GM18867 (cell line): ENCODE data around the gene OR2AK2.

Experiments
- ATAC-seq: cut with Tn5 transposase; IDR thresholded peaks from one replicate; pipeline ENCODE4 v1.9.1; 2021; ENCODE audit warnings: mild to moderate bottlenecking, moderate library complexity; ENCODE audit not compliant: unreplicated experiment

Gene OR2AK2, protein sequence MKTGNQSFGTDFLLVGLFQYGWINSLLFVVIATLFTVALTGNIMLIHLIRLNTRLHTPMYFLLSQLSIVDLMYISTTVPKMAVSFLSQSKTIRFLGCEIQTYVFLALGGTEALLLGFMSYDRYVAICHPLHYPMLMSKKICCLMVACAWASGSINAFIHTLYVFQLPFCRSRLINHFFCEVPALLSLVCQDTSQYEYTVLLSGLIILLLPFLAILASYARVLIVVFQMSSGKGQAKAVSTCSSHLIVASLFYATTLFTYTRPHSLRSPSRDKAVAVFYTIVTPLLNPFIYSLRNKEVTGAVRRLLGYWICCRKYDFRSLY

DNA sequence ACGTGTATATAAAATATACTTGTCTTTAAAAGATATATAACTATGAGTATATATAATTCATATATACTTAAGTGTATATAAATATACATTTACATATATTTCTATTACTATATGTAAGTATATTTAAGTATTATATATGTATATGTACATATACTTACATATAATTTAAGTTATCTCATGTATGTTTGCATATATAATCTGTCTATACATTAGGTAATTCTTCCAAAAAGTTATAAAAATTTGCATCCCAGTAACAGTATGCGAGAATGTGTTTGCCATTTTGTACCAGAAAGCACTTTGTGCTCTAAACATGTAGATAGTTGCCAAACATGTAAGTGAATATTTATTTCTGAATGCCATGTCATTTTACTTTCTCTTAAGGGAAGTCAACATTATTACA is at the start of gene OR2AK2:
Gene OR2AK2 (plus strand): TSS at position 301 of the 400 bp plus-strand sequence. CDS start 144 bp downstream, outside the sequence.
- ATAC-seq, result no peak

DNA sequence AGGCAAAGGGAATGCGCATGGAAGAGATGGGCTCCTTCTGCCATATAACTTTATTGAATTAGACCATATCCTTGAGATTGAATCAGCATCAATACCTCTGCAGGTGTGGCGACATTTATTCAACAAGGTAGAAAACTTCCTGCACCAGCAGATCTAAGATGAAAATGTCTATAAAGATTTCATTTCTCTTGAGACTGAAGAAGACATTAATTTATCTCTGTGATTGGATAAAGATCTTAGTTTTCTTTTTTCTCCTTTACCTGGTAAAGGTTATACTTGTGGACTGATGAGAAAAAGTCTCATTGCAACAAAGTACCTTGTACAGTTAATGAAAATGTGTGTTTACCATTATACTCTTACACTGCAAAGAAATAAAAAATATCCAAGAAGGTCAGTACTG is 45.1 kb upstream of the OR2AK2 start, which contains the start of gene OR2T8:
Gene OR2T8 (plus strand): TSS at position 301 of the 400 bp plus-strand sequence. CDS start 766 bp downstream, outside the sequence.
- no peak for ATAC-seq

DNA sequence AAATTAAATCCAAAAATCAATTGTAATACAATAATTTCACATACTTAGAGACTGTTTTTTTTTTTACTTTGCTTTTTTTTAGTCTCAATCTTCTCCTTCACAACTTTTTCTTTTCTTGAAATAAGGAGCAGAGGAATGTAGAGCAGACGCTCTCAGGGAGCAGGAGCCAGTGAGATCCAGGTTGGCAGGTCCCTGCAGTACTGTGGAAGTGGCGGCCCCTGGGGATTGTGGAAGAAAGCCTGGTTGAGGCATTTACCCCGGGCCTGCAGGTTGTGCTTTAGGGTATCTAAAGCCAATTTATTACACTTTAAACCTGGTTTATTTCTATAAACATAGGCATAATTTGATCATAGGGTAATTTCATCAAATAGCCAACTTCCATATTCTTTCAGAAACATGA is 41.1 kb upstream of the OR2AK2 start:
- ATAC-seq, result no peak

DNA sequence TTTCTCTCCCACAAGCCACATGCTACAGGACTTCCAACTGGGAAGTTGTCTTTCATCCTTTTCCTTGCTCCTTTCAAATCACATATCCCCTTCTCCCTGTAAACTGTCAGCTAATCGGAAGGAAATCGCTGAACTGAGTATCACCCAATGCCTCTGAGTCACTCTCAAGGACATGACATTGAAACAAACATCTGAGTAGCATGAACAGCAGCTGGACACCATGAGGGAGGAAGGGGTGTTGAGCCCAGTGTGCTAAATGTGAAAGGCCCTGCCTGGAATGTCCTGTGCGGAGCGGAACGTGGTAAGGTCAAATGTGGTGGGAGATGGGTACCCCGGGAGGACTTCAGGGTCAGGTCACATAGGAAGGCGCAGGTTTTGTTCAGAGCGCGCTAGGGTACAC is 40.2 kb upstream of the OR2AK2 start, which contains the start of gene OR2AJ1:
Gene OR2AJ1 (plus strand): TSS at position 22 of the 400 bp plus-strand sequence. CDS start 8,880 bp downstream, outside the sequence.
- ATAC-seq, result no peak

DNA sequence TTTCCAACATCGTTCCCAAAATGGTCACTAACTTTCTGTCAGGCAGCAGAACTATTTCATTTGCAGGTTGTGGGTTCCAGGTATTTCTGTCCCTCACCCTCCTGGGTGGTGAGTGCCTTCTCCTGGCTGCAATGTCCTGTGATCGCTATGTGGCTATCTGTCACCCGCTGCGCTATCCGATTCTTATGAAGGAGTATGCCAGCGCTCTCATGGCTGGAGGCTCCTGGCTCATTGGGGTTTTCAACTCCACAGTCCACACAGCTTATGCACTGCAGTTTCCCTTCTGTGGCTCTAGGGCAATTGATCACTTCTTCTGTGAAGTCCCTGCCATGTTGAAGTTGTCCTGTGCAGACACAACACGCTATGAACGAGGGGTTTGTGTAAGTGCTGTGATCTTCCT is 31.0 kb upstream of the OR2AK2 start:
- ATAC-seq, result no peak

DNA sequence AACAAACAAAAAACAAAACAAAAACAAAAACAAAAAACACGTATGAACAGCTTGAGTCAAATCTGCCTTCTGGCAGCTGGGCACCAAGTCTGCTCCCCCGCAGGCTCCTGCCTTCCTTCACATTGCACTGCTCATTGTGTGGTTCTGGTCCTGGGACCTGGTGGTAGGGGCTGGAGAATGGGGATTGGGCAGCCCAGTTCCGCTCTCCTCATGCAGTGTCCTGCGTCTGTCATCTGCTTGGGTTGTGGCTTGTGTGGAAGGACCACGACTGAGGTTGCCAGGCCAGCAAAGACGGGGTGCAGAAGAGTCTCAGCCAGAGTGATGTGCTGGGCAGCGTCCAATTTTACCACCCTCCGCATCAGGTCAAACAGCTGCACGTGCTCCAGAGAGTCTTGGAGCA is 29.3 kb upstream of the OR2AK2 start:
- no peak for ATAC-seq

DNA sequence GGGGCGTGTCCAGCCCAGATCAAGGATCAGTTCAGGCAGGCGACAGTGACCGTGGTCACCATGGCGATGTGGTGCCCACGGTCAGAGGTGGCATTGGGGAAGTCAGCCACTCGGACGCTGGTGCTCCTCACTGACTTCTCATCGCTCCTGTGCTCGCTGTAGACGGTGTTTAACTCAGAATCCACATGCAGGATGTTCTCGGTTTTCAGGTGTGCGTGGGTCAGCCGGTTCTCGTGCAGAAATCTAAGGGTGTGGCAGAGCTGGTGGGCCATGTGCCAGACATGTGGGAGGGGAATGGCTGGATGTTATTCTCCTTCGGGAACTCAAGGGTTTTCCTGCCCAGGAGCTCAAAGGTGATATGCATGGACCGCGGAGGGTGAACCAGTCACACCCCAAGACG is 28.6 kb upstream of the OR2AK2 start:
- ATAC-seq, result no peak

DNA sequence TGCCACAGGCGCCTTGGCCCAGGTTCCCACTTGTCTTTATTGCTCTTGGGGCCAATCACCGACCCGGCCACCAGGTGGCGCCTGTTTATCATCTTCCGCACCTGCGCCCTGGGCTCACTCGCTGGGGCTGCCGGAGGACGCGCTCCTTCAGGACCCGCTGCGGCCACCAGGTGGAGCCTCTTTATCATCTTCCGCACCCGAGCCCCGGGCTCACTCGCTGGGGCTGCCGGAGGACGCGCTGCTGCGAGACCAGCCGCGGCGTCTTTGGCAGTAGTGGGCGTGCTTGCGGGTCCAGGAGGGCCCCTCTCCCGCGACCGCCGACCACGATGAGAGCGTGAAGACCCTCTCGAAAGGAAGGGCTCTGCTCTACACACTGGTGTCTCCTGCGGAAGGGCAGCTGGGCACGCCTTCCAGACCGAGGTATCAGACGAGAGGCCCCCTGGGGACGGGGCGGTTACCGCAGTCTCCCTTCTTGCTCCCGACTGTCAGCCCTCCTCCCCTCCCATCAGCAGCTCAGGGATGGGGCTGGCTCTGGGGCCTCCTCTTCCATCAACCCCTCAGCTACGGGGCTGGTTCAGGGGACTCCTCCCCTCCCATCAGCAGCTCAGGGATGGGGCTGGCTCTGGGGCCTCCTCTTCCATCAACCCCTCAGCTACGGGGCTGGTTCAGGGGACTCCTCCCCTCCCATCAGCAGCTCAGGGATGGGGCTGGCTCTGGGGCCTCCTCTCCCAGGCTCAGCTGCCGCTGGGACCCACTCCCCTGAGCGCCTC is 27.9 kb upstream of the OR2AK2 start:
- ATAC-seq, result peak; percentile 100

DNA sequence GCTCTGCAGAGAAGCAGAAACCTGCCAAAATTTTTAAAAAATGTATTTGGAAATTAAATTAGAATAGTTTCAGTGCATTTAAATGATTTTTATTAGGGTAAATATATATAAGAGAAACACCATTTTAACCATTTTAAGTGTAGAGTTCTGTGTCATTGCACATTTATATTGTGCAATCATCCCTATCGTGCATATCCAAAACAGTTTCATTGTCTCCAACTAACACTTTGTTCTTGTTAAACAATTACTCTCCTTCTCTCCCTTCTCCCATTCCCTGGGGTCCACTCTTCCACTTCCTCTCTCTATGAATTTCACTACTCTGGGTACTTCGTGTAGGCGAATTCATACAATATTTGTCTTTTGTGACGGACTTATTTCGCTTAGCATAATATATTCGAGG is 22.4 kb upstream of the OR2AK2 start:
- ATAC-seq, result no peak

DNA sequence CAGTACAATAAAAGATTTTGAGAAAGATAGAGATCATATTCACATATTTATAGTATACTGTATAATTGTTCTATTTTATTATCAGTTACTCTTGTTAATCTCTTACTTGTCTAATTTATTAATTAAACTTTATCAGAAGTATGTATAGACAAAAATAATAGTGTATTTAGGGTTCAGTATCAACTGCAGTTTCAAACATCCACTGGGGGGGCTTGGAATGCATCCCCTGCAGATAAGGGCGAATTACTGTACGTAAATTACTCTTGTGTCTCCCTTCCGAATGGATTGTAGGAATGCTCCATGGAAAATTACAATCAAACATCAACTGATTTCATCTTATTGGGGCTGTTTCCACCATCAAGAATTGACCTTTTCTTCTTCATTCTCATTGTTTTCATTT is 16.5 kb upstream of the OR2AK2 start, which contains the start of gene OR2L8:
Gene OR2L8 (plus strand): TSS at position 301 of the 400 bp plus-strand sequence. CDS start 0 bp downstream, at position 301.
- ATAC-seq, result no peak

DNA sequence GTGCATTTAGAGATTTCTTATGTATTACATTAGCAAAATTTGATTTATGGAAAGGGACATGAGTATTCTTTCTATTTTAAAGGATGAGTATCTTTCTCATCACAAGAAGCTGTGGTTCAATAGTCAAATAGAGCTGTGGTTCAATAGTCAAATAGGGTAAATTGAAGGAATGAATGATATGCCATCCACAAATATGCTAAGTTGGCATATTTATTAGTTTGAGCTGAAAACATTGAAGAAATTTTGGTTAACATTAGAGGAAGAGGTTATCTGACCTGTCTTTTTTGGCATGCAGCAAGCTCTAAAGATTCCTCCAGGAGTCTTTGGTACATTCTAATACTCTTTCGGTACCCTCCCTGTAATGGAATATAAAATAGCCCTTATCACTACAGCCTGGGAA is 11.6 kb upstream of the OR2AK2 start:
- ATAC-seq, result no peak

DNA sequence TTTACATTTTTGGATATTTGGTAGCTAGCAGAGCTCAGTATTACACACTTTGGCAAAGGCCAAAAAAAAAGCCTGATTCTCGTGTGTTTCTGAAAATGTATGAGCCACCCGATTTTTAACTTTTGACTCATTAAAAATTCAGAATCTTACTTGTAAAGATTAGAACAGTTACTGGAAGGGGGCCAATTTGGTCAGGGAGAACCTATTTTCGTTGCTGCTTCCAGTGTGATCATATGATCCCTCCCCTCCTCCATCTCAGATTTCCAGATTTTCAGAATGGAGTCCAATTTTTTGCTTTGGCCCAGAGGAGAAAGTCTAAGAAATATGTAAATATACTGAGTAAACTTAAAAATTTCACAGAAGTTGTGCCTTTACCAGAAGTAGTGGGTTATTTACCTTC is 3.2 kb upstream of the OR2AK2 start:
- no peak for ATAC-seq

DNA sequence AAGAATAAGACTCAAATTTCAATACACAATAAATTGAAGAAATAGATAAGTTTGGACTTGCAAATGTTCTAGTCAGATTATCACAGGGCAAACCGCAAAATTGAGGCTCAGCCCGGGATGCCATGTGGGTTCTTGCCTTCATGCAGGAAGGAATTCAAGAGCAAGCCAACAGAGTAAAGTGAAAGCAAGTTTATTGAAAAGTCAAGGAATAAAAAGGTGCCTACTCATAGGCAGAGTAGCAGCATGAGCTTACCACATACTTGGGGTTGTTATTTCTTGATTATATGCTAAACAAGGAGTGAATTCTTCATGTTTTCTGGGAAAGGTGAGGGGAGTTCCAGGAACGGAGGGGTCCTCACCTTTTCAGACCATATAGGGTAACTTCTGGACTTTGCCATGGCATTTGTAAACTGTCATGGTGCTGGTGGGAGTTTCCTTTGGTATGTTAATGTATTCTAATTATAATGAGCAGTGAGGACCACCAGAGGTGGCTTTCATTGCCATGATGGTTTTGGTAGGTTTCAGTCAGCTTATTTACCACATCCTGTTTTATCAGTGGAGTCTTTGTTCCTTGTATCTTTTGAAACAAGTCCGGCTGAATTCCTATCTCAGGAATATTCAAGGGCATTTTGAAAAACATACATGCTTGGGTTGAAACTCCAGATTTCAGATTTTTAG is 2.0 kb upstream of the OR2AK2 start:
- ATAC-seq, result no peak

DNA sequence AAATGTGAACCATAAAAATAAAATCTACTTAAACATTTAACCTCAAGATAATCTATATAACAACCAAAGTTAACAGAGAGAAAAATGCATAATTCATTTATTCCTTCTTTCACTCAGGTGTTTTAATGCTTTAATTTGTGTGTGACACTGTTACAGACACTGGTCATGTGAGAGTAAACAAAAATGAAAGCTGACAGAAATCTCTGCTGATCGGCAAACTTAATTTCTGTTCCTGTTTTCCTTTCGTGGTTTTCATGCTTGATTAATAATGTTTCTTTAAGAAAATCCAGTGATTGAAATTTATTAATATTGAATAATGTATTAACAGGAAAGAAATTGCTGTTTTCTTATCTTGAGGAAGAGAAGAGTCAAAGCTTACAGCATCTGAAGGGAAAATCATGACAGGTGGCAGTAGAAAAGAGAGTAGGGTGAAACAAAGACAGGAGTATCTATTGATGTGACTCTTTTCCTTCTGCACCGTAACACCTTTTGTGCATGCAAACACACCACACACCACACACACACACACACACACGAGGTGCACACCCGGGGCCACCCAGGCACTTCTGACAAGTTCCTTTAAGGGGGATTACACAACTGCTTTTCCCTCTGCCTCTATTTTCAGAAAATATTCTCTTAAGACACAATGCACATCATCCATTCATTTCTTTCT is 1.6 kb downstream of the OR2AK2 start:
- peak; percentile 93 for ATAC-seq

DNA sequence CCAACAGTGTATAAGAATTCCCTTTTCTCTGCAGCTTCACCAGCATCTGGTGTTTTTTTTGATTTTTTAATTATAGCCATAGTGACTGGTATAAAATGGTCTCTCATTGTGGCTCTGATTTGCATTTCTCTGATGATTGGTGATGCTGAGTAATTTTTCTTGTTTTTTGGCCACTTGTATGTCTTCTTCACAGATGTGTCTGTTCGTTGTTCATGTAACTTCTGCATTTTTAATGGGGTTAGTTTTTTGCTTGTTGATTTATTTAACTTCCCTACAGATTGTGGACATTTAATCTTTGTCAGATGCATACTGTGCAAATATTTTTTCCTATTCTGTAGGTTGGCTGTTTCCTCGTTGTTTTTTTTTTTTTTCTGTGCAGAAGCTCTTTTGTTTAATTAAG is 28.0 kb downstream of the OR2AK2 start:
- no peak for ATAC-seq

DNA sequence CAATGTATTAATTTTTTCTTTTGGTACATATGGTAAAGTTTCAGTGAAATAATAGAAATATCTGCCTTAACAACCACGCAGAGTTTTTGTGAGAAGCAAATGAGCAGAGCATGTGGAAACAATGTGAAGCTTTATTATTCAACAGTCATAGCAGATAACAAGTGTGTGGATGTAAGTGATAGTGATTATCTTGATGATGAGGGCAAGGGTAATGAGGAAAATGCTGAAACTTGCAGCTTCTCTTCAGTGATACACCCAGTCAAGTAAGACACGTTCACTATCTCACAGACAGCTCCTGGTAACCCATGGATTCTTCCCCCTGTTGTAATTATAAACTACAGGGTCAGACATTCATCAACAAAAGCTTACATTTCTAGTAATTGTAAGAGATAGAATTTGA is 33.8 kb downstream of the OR2AK2 start:
- no peak for ATAC-seq

DNA sequence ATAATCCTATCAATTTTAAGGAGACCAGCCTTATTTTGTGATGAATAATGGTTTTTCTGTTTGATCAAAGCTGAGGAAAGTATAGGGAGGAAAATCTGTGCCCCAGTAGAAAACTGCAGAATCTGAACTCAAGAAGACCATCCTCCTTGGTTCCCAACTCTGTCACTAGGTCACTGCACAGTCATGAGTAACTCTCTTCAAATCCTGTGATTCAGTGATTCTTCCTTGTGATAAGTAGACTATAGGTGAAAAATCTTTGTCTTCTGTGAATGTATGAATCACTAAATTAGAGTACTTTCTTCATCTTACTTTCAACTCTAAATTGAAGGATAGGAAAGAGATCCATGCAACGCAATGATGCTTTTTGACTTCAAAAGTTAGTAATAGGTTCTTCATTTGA is 35.1 kb downstream of the OR2AK2 start:
- ATAC-seq, result no peak

DNA sequence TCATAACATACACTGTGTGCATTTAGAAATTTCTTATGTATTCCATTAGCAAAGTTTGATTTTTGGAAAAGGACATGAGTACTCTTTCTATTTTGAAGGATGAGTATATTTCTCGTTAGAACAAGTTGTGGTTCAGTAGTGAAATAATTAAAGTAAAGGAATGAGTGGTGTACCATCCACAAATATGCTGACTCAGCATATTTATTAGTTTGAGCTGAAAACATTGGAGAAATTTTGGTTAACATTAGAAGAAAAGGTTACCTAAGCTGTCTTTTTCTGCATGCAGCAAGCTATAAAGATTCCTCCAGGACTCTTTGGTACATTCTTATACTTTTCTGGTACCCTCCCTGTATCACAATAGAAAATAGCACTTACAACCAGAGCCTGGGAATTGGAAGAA is 42.7 kb downstream of the OR2AK2 start:
- ATAC-seq, result no peak

DNA sequence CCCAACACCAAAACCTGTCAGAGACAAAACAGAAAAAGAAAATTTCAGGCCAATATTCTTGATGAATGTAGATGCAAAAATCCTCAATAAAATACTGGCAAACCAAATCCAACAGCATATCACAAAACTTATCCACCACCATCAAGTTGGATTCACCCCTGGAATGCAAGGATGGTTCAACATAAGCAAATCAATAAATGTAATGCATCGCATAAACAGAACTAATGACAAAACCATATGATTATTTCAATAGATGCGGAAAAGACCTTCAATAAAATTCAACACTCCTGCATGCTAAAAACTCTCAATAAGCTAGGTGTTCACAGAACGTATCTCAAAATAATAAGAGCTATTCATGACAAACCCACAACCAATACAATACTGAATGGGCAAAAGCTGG is 44.6 kb downstream of the OR2AK2 start:
- ATAC-seq, result no peak

DNA sequence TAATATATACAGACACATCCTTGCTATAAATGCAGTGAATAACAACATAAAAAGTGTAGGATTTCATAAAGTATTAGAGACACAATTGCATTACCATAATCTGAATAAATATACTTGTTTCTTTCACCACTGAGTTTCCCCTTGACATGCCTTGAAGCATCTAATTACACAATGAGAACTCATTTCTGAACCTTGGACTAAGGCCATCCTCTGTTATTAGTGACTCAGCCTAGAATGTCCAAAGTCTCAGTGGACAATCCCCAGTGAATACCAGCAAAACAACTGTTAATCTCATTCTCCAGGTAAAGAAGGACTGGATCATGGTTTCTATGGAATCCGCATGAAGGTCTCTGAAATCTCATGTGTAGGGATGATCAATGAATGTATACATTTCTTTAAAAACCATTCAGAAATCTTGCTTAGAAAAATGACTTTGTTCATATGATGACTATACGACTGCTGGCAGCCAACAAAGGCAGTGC is 48.2 kb downstream of the OR2AK2 start, which contains the start of gene OR2L5:
Gene OR2L5 (plus strand): TSS at position 432 of the 482 bp plus-strand sequence. CDS start 8,288 bp downstream, outside the sequence.
- ATAC-seq, result no peak

DNA sequence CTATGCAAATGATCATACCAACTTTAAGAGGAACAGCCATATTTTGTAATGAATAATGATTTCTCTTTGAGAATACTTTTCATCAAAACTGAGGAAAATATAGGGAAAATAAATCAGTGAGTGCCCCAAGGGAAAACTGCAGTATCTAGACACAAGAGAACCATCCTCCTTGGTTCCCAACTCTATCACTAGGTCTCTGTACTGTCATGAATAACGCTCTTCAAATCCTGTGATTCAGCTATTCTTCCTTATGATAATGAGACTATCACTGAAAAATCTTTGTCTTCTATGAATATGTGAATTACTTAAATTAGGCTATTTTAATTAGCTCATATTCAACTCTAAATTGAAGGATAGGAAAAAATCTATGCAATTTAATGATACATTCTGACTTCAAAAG is 50.8 kb downstream of the OR2AK2 start:
- ATAC-seq, result no peak
